ENCODE results near the gene HLTF.

The HLTF gene

DNA sequence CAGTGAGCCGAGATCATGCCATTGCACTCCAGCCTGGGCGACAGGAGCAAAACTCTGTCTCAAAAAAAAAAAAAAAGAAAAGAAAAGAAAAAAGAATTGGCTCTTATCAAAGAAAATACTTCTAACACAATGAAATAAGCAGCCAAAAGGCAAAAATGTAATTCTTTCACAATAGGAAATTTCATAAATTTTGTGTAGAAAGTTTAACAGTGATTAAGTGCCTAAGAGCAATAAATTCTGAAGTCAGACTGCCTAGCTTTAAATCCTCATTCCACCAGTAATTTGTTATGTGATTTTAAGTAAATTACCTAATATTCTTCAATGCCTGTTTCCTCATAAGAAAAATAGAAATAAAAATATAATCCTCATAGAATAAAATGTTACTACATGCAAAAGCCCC is 24.6 kb downstream of the HLTF start:
- Histone ChIP-seq H3K27ac (no peak overlapping the region), H3K36me3 (ENCODE audit: insufficient read depth) (no peaks in the 10 kb centered on the region; the same call in 1 of the 2 replicates), H3K9ac (no peak overlapping the region)

GRCh38 chr3:149058602-149059001 is 27.7 kb downstream of the HLTF start:
- peak overlapping the region; percentile 58 for H3K27ac ChIP-seq

More for the DNA sequence above, 24.6 kb downstream of the HLTF start:
- H3K4me2 ChIP-seq = no peak overlapping the region
- H3K79me2 ChIP-seq (ENCODE audit: insufficient read depth, low read depth) = no peaks in the 10 kb centered on the region
- TF ChIP-seq, protein P1, sequence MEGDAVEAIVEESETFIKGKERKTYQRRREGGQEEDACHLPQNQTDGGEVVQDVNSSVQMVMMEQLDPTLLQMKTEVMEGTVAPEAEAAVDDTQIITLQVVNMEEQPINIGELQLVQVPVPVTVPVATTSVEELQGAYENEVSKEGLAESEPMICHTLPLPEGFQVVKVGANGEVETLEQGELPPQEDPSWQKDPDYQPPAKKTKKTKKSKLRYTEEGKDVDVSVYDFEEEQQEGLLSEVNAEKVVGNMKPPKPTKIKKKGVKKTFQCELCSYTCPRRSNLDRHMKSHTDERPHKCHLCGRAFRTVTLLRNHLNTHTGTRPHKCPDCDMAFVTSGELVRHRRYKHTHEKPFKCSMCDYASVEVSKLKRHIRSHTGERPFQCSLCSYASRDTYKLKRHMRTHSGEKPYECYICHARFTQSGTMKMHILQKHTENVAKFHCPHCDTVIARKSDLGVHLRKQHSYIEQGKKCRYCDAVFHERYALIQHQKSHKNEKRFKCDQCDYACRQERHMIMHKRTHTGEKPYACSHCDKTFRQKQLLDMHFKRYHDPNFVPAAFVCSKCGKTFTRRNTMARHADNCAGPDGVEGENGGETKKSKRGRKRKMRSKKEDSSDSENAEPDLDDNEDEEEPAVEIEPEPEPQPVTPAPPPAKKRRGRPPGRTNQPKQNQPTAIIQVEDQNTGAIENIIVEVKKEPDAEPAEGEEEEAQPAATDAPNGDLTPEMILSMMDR (conservative IDR thresholded peaks at IDR 0.05; ENCODE audit: low read depth, low read length) = no peak
- no peaks in the 10 kb centered on the region for H3K27me3 ChIP-seq (ENCODE audit: insufficient read depth, low read depth)
- no peaks in the 10 kb centered on the region for H4K20me1 ChIP-seq (ENCODE audit: insufficient read depth)
- no peak overlapping the region for H2AFZ ChIP-seq (ENCODE audit: low read depth)
- H3K4me3 ChIP-seq (IDR thresholded peaks at IDR 0.05; ENCODE audit: insufficient read depth, low read depth, low read length) = no peak overlapping the region
- peaks cover 59% of the 10 kb centered on the region for H3K4me1 ChIP-seq (ENCODE audit: low read depth, poor library complexity, severe bottlenecking)

GRCh38 chr3:149058198-149058597 is 28.1 kb downstream of the HLTF start:
- H3K27ac ChIP-seq = peak overlapping the region; percentile 58
- no peaks in the 10 kb centered on the region for H3K27me3 ChIP-seq (ENCODE audit: insufficient read depth, low read depth)
- no peaks in the 10 kb centered on the region for H3K36me3 ChIP-seq (ENCODE audit: insufficient read depth)
- H3K9ac ChIP-seq = no peak overlapping the region; the same call in 1 of the 2 replicates
- TF ChIP-seq, protein P1 (conservative IDR thresholded peaks at IDR 0.05; ENCODE audit: low read depth, low read length) = no peak
- peak overlapping the region; percentile 92 for H3K4me2 ChIP-seq
- H3K4me3 ChIP-seq (IDR thresholded peaks at IDR 0.05; ENCODE audit: insufficient read depth, low read depth, low read length) = no peak overlapping the region
- no peaks in the 10 kb centered on the region for H3K79me2 ChIP-seq (ENCODE audit: insufficient read depth, low read depth)
- peaks cover 60% of the 10 kb centered on the region for H3K4me1 ChIP-seq (ENCODE audit: low read depth, poor library complexity, severe bottlenecking)
- H2AFZ ChIP-seq (ENCODE audit: low read depth) = no peak overlapping the region
- H4K20me1 ChIP-seq (ENCODE audit: insufficient read depth) = no peaks in the 10 kb centered on the region

More at GRCh38 chr3:149058602-149059001, 27.7 kb downstream of the HLTF start:
- Histone ChIP-seq H3K27me3 (ENCODE audit: insufficient read depth, low read depth) (no peaks in the 10 kb centered on the region), H4K20me1 (ENCODE audit: insufficient read depth) (no peaks in the 10 kb centered on the region), H2AFZ (ENCODE audit: low read depth) (no peak overlapping the region), H3K79me2 (ENCODE audit: insufficient read depth, low read depth) (no peaks in the 10 kb centered on the region), H3K4me1 (ENCODE audit: low read depth, poor library complexity, severe bottlenecking) (peaks cover 64% of the 10 kb centered on the region), H3K4me3 (IDR thresholded peaks at IDR 0.05; ENCODE audit: insufficient read depth, low read depth, low read length) (no peak overlapping the region), H3K4me2 (peak overlapping the region; percentile 92), H3K9ac (no peak overlapping the region; the same call in 1 of the 2 replicates), H3K36me3 (ENCODE audit: insufficient read depth) (no peaks in the 10 kb centered on the region)
- TF ChIP-seq, protein P1 (conservative IDR thresholded peaks at IDR 0.05; ENCODE audit: low read depth, low read length) = no peak

DNA sequence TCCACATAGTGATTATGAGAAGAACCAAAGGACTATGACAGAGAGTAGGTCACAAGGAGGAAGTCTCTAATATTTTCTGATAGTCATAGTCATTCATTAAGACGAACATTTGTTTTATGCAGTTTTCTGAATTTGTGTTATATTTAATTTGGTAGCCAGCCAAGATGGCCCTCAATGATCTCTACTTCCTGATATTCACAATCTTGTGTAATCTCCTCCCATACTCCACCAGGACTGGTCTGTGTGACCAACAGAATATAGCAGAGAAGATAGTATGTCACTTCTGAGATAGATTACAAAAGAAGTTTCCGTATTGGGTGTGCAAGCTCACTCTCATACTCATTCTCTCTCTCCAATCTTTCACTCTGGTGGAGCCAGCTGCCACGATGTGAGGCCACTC is 30.8 kb downstream of the HLTF start:
- no peaks in the 10 kb centered on the region for H3K36me3 ChIP-seq (ENCODE audit: insufficient read depth)
- TF ChIP-seq, protein P1 (conservative IDR thresholded peaks at IDR 0.05; ENCODE audit: low read depth, low read length) = no peak
- H2AFZ ChIP-seq (ENCODE audit: low read depth) = no peak overlapping the region
- H4K20me1 ChIP-seq (ENCODE audit: insufficient read depth) = no peaks in the 10 kb centered on the region
- H3K4me1 ChIP-seq (ENCODE audit: low read depth, poor library complexity, severe bottlenecking) = peaks cover 41% of the 10 kb centered on the region
- no peak overlapping the region for H3K4me2 ChIP-seq
- no peak overlapping the region for H3K4me3 ChIP-seq (IDR thresholded peaks at IDR 0.05; ENCODE audit: insufficient read depth, low read depth, low read length)
- H3K79me2 ChIP-seq (ENCODE audit: insufficient read depth, low read depth) = no peaks in the 10 kb centered on the region
- no peak overlapping the region for H3K27ac ChIP-seq
- H3K27me3 ChIP-seq (ENCODE audit: insufficient read depth, low read depth) = no peaks in the 10 kb centered on the region
- H3K9ac ChIP-seq = no peak overlapping the region
